ENCODE measurements around the gene GFPT2. TPM values are rescaled to one million over a fixed set of nuclear protein-coding genes. Genes with fewer than 3 reads are reported as not detected.
"Not testable (repeated sequence)": the region's sequence is repeated elsewhere in the genome, so short reads cannot be mapped to it uniquely, and the experiment has no call there.

The GFPT2 gene
- total RNA-seq, 1 experiment from 2014 or later: 91.6 TPM

- DNase-seq: no peak
- Histone ChIP-seq H3K36me3 (replicated peaks; ENCODE audit: control insufficient read depth, insufficient read depth, low read length) (peaks cover 45% of the 10 kb centered on the region), H3K27me3 (ENCODE audit: control insufficient read depth, insufficient read depth, low read length) (no peaks in the 10 kb centered on the region), H3K4me3 (ENCODE audit: insufficient read depth, low read depth, low read length) (no peak overlapping the region)
Measured at GRCh38 chr5:180303226-180304015, 49.7 kb downstream of the GFPT2 start.

- Histone ChIP-seq H3K36me3 (replicated peaks; ENCODE audit: control insufficient read depth, insufficient read depth, low read length) (peaks cover 44% of the 10 kb centered on the region), H3K27me3 (ENCODE audit: control insufficient read depth, insufficient read depth, low read length) (no peaks in the 10 kb centered on the region), H3K4me3 (ENCODE audit: insufficient read depth, low read depth, low read length) (no peak overlapping the region)
- no peak for DNase-seq
Measured at GRCh38 chr5:180302256-180302655, 50.9 kb downstream of the GFPT2 start.

- no peaks in the 10 kb centered on the region for H3K27me3 ChIP-seq (ENCODE audit: control insufficient read depth, insufficient read depth, low read length)
- H3K4me3 ChIP-seq (ENCODE audit: insufficient read depth, low read depth, low read length): no peak overlapping the region
- DNase-seq: no peak
- H3K36me3 ChIP-seq (replicated peaks; ENCODE audit: control insufficient read depth, insufficient read depth, low read length): peaks cover 39% of the 10 kb centered on the region
Measured at GRCh38 chr5:180301253-180301652, 51.9 kb downstream of the GFPT2 start.

GRCh38 chr5:180299526-180299925, 53.6 kb downstream of the GFPT2 start:
- no peak overlapping the region for H3K4me3 ChIP-seq (ENCODE audit: insufficient read depth, low read depth, low read length)
- H3K36me3 ChIP-seq (replicated peaks; ENCODE audit: control insufficient read depth, insufficient read depth, low read length): peaks cover 26% of the 10 kb centered on the region
- no peak for DNase-seq
- no peaks in the 10 kb centered on the region for H3K27me3 ChIP-seq (ENCODE audit: control insufficient read depth, insufficient read depth, low read length)

GRCh38 chr5:180299014-180299413, 54.1 kb downstream of the GFPT2 start:
- H3K27me3 ChIP-seq (ENCODE audit: control insufficient read depth, insufficient read depth, low read length); DNase-seq; H3K4me3 ChIP-seq (ENCODE audit: insufficient read depth, low read depth, low read length): not testable (repeated sequence)
- peaks cover 22% of the 10 kb centered on the region for H3K36me3 ChIP-seq (replicated peaks; ENCODE audit: control insufficient read depth, insufficient read depth, low read length)

- Histone ChIP-seq H3K36me3 (replicated peaks; ENCODE audit: control insufficient read depth, insufficient read depth, low read length) (peaks cover 14% of the 10 kb centered on the region), H3K27me3 (ENCODE audit: control insufficient read depth, insufficient read depth, low read length) (no peaks in the 10 kb centered on the region), H3K4me3 (ENCODE audit: insufficient read depth, low read depth, low read length) (no peak overlapping the region)
- DNase-seq: no peak
Measured at GRCh38 chr5:180297587-180298282, 55.4 kb downstream of the GFPT2 start.

- peaks cover 9% of the 10 kb centered on the region for H3K36me3 ChIP-seq (replicated peaks; ENCODE audit: control insufficient read depth, insufficient read depth, low read length)
- H3K27me3 ChIP-seq (ENCODE audit: control insufficient read depth, insufficient read depth, low read length): no peaks in the 10 kb centered on the region
- no peak overlapping the region for H3K4me3 ChIP-seq (ENCODE audit: insufficient read depth, low read depth, low read length)
- no peak for DNase-seq
Measured at GRCh38 chr5:180296771-180297170, 56.4 kb downstream of the GFPT2 start.

GRCh38 chr5:180294913-180295555, 58.1 kb downstream of the GFPT2 start:
- no peaks in the 10 kb centered on the region for H3K27me3 ChIP-seq (ENCODE audit: control insufficient read depth, insufficient read depth, low read length)
- no peak overlapping the region for H3K4me3 ChIP-seq (ENCODE audit: insufficient read depth, low read depth, low read length)
- DNase-seq: no peak
- H3K36me3 ChIP-seq (replicated peaks; ENCODE audit: control insufficient read depth, insufficient read depth, low read length): peaks cover 1% of the 10 kb centered on the region

GRCh38 chr5:180294411-180294810, 58.7 kb downstream of the GFPT2 start:
- Histone ChIP-seq H3K36me3 (replicated peaks; ENCODE audit: control insufficient read depth, insufficient read depth, low read length) (peaks cover 1% of the 10 kb centered on the region), H3K4me3 (ENCODE audit: insufficient read depth, low read depth, low read length) (no peak overlapping the region)
- DNase-seq: no peak

GRCh38 chr5:180291943-180292831, 60.9 kb downstream of the GFPT2 start, which contains the start of gene MAPK9:
Gene MAPK9 (minus strand): TSS chr5:180292083. CDS start chr5:180280561, 11,522 bp downstream.
- DNase-seq: peak; percentile 99
- H3K36me3 ChIP-seq (replicated peaks; ENCODE audit: control insufficient read depth, insufficient read depth, low read length): peaks cover 1% of the 10 kb centered on the region
- H3K4me3 ChIP-seq (ENCODE audit: insufficient read depth, low read depth, low read length): peak within 1 kb of the TSS; percentile 88
- no peaks in the 10 kb centered on the region for H3K27me3 ChIP-seq (ENCODE audit: control insufficient read depth, insufficient read depth, low read length)

More at GRCh38 chr5:180294411-180294810, 58.7 kb downstream of the GFPT2 start:
- no peaks in the 10 kb centered on the region for H3K27me3 ChIP-seq (ENCODE audit: control insufficient read depth, insufficient read depth, low read length)

- peak; percentile 87 for DNase-seq
- peak overlapping the region; percentile 88 for H3K4me3 ChIP-seq (ENCODE audit: insufficient read depth, low read depth, low read length)
- peaks cover 1% of the 10 kb centered on the region for H3K36me3 ChIP-seq (replicated peaks; ENCODE audit: control insufficient read depth, insufficient read depth, low read length)
- no peaks in the 10 kb centered on the region for H3K27me3 ChIP-seq (ENCODE audit: control insufficient read depth, insufficient read depth, low read length)
Measured at GRCh38 chr5:180291234-180291940, 61.7 kb downstream of the GFPT2 start.

- Histone ChIP-seq H3K36me3 (replicated peaks; ENCODE audit: control insufficient read depth, insufficient read depth, low read length) (peaks cover 1% of the 10 kb centered on the region), H3K27me3 (ENCODE audit: control insufficient read depth, insufficient read depth, low read length) (no peaks in the 10 kb centered on the region), H3K4me3 (ENCODE audit: insufficient read depth, low read depth, low read length) (peak overlapping the region; percentile 88)
- DNase-seq: no peak
Measured at GRCh38 chr5:180290568-180291233, 62.4 kb downstream of the GFPT2 start.

- Histone ChIP-seq H3K27me3 (ENCODE audit: control insufficient read depth, insufficient read depth, low read length) (no peaks in the 10 kb centered on the region), H3K36me3 (replicated peaks; ENCODE audit: control insufficient read depth, insufficient read depth, low read length) (peaks cover 1% of the 10 kb centered on the region; the same call in 1 of the 2 replicates), H3K4me3 (ENCODE audit: insufficient read depth, low read depth, low read length) (no peak overlapping the region)
- no peak for DNase-seq
Measured at GRCh38 chr5:180289966-180290365, 63.2 kb downstream of the GFPT2 start.
